ENCODE data around the gene EFNA1. TPM values are rescaled to one million over a fixed set of nuclear protein-coding genes. Genes with fewer than 3 reads are reported as not detected.
"Not testable (repeated sequence)": the region's sequence is repeated elsewhere in the genome, so short reads cannot be mapped to it uniquely, and the experiment has no call there.

Gene EFNA1
- polyA plus RNA-seq, 2 of the 4 experiments (the other 2 are of a cell fraction) = 25.1 to 38.9 TPM

DNA sequence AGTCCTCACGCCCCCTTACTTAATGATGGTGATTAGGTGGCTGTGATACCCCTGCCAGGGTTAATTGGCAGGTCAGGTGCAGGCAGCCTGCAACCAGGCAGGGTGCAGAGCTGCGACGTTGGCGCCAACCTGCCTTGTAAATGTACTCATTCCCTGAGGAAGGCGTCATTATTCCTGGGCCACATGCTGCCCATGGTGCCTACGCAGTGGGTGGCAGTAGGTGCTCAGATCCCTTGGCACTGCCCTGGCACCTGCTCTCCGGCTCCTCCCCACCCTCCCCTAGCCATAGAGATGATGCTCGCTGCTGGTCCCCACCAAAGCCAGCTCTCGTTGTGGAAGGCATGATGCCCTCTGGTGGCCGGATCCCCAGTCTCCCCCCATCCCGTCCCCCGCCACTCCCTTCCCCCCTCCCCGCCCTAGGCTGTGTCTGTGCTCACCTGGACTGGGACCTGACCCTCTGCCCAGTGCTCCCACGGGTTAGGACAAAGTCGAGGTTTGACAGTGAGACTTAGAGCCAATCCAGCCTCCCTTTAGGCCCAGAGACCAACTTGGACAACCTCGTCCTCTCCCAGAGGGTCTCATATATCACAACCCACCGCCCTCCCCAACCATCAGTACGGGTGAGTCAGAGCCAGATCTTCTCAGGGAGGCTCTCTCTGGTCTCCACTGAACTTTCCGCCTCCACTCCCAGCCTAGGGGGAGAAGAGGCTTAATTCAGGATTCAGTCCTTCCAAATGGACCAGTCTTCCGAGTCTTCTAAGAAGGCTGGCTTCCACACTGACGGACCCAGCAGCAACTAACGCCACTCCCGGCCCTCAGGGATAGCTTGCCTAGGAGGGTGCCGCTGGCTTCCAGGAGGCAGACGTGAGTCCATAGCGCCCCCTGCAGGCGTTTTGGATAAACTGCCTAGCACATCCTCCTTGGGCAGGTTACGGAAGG is 39.8 kb downstream of the EFNA1 start (continued):
- TF ChIP-seq, protein P1, sequence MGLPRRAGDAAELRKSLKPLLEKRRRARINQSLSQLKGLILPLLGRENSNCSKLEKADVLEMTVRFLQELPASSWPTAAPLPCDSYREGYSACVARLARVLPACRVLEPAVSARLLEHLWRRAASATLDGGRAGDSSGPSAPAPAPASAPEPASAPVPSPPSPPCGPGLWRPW (IDR thresholded peaks at IDR 0.05) = no peak
- TF ChIP-seq RFX5 (IDR thresholded peaks at IDR 0.05) = no peak
- TF ChIP-seq, protein P2, sequence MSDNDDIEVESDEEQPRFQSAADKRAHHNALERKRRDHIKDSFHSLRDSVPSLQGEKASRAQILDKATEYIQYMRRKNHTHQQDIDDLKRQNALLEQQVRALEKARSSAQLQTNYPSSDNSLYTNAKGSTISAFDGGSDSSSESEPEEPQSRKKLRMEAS (IDR thresholded peaks at IDR 0.05) = peak; percentile 43; the same call in 1 of the 2 replicates
- TF ChIP-seq, protein P3, sequence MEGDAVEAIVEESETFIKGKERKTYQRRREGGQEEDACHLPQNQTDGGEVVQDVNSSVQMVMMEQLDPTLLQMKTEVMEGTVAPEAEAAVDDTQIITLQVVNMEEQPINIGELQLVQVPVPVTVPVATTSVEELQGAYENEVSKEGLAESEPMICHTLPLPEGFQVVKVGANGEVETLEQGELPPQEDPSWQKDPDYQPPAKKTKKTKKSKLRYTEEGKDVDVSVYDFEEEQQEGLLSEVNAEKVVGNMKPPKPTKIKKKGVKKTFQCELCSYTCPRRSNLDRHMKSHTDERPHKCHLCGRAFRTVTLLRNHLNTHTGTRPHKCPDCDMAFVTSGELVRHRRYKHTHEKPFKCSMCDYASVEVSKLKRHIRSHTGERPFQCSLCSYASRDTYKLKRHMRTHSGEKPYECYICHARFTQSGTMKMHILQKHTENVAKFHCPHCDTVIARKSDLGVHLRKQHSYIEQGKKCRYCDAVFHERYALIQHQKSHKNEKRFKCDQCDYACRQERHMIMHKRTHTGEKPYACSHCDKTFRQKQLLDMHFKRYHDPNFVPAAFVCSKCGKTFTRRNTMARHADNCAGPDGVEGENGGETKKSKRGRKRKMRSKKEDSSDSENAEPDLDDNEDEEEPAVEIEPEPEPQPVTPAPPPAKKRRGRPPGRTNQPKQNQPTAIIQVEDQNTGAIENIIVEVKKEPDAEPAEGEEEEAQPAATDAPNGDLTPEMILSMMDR (IDR thresholded peaks at IDR 0.05) = peak; percentile 94
- no peak for TF ChIP-seq KDM5A (IDR thresholded peaks at IDR 0.05)
- no peak for TF ChIP-seq HOXB13 (CRISPR knock-in tag; IDR thresholded peaks at IDR 0.05; ENCODE audit: low read depth)
- TF ChIP-seq PHF8 (IDR thresholded peaks at IDR 0.05; ENCODE audit: borderline replicate concordance, low read depth) = no peak
- TF ChIP-seq FOSL2 (IDR thresholded peaks at IDR 0.05) = no peak
- peak; percentile 49 for TF ChIP-seq FOSL2 (CRISPR knock-in tag; IDR thresholded peaks at IDR 0.05)
- TF ChIP-seq CBX8 (IDR thresholded peaks at IDR 0.05) = no peak
- TF ChIP-seq, protein P4, sequence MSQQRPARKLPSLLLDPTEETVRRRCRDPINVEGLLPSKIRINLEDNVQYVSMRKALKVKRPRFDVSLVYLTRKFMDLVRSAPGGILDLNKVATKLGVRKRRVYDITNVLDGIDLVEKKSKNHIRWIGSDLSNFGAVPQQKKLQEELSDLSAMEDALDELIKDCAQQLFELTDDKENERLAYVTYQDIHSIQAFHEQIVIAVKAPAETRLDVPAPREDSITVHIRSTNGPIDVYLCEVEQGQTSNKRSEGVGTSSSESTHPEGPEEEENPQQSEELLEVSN (IDR thresholded peaks at IDR 0.05; ENCODE audit: borderline replicate concordance, low read depth) = no peak
- no peak for TF ChIP-seq BHLHE40 (IDR thresholded peaks at IDR 0.05; ENCODE audit: low read depth, low read length)
- no peak for TF ChIP-seq JUNB (IDR thresholded peaks at IDR 0.05)
- peak; percentile 64 for TF ChIP-seq SMC3 (IDR thresholded peaks at IDR 0.05)
- no peak for TF ChIP-seq EHMT2 (IDR thresholded peaks at IDR 0.05; ENCODE audit: low read depth)

DNA sequence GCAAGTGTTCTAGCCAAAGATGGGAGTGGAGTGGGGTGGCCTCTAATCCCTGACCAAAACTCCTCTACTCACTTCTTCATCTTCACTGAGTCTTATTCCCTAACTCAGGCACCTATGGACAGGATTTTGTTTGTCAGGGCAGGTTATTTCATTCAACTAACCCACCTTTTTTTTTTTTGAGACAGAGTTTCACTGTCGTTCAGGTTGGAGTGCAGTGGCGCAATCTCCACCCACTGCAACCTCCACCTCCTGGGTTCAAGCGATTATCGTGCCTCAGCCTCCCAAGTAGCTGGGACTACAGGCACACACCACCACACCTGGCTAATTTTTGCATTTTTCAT is 40.4 kb downstream of the EFNA1 start:
- Histone ChIP-seq H3K4me2 (peak overlapping the region; percentile 89; the same call in 2 of the 3 replicates), H3K4me1 (peaks cover 12% of the 10 kb centered on the region)
- not testable (repeated sequence) for H3K4me3 ChIP-seq; DNase-seq (ENCODE audit: low read depth in 1 of 2, low spot score in 1 of 2); FAIRE-seq; H3K27ac ChIP-seq; ATAC-seq; H3K9me3 ChIP-seq
- 48% methylated on average over 4 of the region's 4 CpGs for WGBS (ENCODE audit: missing lambda C conversion rate)
- POLR2A ChIA-PET = interaction anchor here (1.5 kb wide), 2 partner anchors 77 to 83 kb away, joined by 5 to 6 read pairs; no protein-coding TSS in a partner anchor
- CTCF ChIA-PET = interaction anchor here (0.9 to 15.2 kb wide), 26 partner anchors 9 to 259 kb away, joined by 3 to 384 read pairs (median 8); partner anchors contain the start of genes EFNA1, EFNA4, SLC50A1 and THBS3
- TF ChIP-seq CEBPB (IDR thresholded peaks at IDR 0.05) = 0 out of 4 replicates have a peak, but pooled peaks of 1 of the 2 experiments have one; percentile 9

DNA sequence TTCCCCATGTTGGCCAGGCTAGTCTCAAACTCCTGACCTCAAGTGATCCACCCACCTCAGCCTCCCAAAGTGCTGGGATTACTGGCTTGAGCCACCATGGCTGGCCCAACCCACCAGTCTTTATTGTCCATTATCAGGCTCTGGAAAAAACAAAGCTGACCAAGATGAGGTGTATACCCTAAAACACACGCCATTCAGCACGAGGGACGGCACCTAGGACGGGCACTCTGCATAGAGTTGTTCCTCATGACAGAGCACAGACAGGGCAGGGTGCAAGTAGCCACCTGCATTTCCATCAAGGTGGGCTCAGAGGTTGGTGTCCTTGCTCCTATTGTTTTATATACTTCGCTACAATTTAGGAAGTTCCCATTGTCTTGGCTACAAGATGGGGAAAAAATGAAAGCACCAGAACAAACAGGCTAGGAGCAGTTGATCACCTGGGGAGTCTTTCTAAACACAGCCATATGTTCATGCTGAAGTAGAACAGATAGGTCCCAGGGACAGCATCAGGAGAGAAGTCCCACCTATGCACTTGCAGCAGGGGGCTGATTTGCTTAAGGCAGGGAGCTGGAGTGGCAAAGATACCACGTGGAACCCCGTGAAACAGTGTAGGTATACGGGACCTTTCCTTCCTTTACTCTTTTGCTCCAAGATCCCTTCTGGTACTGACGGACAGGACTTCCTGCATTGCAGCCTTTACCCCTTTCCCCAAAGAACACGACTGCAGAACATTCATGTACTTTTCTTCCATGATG is 41.0 kb downstream of the EFNA1 start:
- TF ChIP-seq CBX8 (IDR thresholded peaks at IDR 0.05) = no peak
- no peak for ATAC-seq
- CTCF ChIA-PET = interaction anchor here (0.9 to 15.2 kb wide), 26 partner anchors 9 to 260 kb away, joined by 3 to 384 read pairs (median 8); partner anchors contain the start of genes EFNA1, EFNA4, SLC50A1 and THBS3
- 86% methylated on average over 10 of the region's 10 CpGs for WGBS (ENCODE audit: missing lambda C conversion rate)
- Histone ChIP-seq H3K27ac (no peak overlapping the region), H3K4me2 (no peak overlapping the region), H3K9me3 (no peaks in the 10 kb centered on the region), H3K4me3 (no peak overlapping the region), H3K4me1 (peaks cover 12% of the 10 kb centered on the region)
- POLR2A ChIA-PET = interaction anchor here (0.5 to 1.5 kb wide), 3 partner anchors 56 to 84 kb away, joined by 3 to 6 read pairs (median 5); no protein-coding TSS in a partner anchor
- no peak for DNase-seq (ENCODE audit: low read depth in 1 of 2, low spot score in 1 of 2)
- FAIRE-seq = no peak

All from A549 (cell line).